Renal pelvis (tissue), 4 donors: ENCODE measurements around the gene CASQ1. TPM values are rescaled to one million over a fixed set of nuclear protein-coding genes. Genes with fewer than 3 reads are reported as not detected.

Experiments
- DNase-seq: peaks from one replicate; pipeline ENCODE4 v3.0.0-alpha.2; 2013
- polyA plus RNA-seq, 3 donors: library from polyadenylated mRNA; unstranded; fragments of 120-200 nt; gene quantifications; one replicate each; pipeline ENCODE4 v1.2.1, GENCODE V29; 2013; ENCODE audit not compliant: insufficient read length in 3 of 3

CASQ1 gene
- polyA plus RNA-seq, 3 donors, result 0.30 to 0.99 (median 0.81) TPM

DNA sequence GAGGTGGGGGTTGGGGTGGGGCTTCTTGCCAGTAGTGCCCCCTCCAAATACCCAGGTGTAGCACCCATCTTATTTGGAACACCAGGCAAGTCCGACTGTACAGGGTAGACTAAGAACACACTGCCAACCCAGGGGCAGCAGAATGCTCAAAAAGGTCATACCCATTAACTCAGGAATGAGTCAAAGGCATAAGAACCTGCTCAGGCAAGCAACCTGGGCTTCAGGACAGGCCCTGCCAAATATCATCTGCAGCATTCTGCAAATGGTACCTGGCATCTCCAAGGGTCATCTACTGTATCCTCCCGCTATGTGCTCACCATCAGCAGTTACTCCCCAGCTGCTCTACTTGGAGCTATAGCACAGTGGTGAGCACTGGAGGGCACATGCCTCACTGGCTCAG is 34.2 kb downstream of the CASQ1 start:
- no peak for DNase-seq

DNA sequence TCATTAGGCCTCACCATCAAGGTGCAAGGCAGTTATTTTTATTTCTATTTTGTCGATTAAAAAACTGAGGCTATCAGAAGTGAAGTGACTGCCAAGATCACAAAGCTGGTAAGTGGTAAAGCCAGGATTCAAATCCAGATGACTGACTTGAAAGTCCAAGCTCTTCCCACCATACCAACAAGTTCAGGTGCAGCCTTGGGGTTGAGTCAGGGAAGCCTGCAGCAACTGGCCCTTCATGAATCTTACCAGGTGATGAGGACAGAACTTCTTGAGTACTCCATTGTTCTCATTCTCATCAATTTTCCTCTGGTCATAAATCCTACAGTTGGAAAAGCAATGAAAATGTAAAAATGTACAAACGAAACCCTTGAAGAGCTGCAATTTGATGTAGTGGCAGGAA is 35.0 kb downstream of the CASQ1 start:
- no peak for DNase-seq

DNA sequence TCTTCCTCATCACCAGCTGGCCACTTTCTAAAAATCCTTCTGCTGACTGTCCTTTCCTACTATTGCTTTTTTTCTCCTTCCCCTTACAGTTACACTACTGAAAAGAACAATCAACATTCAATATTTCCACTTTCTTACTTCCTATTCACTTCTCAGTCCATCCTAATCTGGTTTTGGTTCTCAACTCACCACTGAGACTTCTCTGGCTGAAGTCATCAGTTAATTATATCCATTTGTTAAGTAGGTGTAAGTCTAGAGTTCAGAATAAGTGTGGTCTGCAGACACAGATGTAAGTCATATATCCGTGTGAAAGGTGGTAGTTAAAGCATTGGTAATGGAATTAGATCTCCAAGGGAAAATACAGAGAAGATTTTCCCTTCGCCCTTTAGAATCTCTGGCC is 36.2 kb downstream of the CASQ1 start:
- no peak for DNase-seq

DNA sequence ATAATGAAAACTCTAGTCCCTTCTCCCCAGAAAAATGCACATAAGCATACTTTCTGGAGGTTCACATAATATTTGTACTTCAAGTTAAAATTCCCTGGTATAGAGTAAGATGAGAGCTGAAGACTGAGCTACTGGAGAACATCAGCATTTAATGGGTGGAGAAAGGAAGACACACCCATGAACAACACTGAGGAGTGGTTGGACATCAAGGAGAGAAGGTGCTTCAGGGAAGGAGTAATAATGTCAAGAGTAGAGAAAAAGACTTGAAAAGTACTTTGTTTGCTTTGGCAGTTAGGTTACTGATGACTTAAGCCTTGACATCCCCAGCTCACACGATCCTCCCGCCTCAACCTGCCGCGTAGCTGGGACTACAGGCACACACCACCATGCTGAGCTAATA is 36.7 kb downstream of the CASQ1 start:
- DNase-seq, result no peak

DNA sequence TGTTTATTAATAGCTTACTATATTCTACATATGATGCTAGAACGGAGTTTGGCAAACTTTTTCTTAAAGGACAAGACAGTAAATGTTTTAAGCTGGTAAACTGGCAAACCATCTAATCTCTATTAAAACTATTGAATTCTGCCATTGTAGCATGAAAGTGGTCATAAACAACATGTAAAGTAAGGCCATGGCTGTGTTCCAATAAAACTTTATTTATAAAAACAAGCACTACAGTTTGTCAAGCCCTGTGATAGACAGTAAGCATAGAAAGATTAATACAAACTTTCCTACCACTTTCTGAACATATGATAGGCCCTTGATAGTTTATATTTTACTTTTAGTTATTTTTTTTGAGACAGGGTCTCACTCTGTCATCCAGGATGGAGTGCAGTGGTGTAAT is 37.2 kb downstream of the CASQ1 start:
- no peak for DNase-seq

DNA sequence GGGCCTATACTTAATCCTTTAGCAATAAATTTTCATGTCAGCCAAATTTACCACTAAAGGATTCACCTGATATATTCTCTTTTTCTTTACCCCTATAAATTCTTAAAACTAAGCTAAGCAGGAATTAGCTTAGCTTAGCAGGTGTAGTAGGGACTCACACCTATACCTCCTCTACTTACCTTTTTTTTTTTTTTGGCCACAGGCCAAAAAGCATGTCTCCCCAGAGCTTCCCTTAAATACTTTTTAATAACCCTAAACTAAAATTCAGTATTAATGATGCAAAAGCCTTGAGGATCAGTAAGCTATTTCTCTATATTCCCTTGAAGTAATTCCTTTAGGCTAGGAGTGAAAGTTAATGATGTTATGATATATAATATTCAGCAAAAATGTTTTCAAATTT is 38.1 kb downstream of the CASQ1 start:
- no peak for DNase-seq

DNA sequence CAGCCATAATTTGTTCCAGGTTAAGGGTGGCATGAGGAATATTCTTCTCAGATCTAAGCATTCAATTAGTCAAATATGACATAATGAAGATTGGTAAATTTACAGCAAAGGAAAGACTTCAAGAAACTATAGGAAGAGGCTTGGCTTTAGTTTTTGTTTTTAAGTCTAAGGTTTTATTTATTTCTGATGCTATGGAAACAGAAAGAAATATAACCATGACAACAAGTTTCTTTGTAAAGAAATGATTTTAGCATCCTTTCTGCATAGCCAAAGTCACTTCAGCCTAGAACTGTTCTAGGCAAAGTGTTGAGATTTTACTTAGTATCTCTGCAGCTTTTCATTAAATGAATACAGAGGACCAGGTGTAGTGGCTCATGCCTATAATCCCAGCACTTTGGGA is 42.5 kb downstream of the CASQ1 start:
- no peak for DNase-seq

DNA sequence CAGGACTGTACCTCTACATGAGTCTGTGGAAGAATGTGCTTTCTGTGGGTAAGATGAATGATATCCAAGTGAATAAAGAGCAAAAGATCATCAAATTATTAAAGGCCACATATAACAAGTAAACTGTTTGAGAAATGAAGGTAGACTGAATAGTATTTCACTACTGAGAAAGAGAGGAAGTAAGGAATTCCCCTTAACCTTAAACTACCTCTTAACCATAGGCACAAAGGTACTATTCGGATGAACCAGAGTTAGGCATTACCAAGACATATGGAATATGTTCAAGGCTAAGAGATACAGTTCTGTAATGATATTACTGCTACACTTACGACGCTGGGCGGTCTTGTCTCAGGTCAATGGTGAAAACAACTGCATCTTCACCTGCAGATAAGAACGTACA is 46.4 kb downstream of the CASQ1 start:
- no peak for DNase-seq

DNA sequence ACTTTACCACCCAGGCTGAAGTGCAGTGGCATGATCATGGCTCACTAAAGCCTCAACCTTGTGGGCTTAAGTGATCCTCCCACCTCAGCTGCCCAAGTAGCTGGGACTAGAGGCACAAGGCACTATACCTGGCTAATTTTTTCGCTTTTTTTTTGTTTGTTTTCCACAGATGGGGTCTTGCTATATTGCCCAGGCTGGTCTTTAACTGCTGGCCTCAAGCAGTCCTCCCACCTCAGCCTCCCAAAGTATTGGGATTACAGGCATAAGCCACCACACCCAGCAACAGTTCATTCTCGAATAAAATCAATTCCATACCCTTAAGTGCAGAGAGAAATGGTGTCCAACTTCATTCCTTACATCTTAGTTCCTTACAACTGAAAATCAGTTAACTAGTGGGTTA is 47.2 kb downstream of the CASQ1 start:
- no peak for DNase-seq

DNA sequence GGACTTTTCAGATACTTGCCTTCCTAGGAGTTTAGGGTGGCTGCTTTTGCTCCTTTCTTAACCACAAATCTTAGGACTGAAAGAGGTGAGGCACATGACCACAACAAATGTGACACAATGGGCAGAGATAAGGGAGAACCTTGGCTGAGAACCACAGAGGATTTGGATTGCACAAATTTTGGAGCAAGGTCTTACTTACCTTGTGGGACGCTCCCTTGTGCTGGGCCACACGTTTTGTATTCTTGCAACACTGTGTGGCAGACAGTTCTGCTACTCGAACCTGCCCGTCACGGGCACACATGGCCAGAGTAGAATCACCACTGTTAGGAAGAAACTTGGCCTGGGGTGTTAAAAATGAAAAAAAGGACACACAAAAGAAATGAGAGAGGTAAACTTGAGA is 48.0 kb downstream of the CASQ1 start:
- DNase-seq, result no peak

DNA sequence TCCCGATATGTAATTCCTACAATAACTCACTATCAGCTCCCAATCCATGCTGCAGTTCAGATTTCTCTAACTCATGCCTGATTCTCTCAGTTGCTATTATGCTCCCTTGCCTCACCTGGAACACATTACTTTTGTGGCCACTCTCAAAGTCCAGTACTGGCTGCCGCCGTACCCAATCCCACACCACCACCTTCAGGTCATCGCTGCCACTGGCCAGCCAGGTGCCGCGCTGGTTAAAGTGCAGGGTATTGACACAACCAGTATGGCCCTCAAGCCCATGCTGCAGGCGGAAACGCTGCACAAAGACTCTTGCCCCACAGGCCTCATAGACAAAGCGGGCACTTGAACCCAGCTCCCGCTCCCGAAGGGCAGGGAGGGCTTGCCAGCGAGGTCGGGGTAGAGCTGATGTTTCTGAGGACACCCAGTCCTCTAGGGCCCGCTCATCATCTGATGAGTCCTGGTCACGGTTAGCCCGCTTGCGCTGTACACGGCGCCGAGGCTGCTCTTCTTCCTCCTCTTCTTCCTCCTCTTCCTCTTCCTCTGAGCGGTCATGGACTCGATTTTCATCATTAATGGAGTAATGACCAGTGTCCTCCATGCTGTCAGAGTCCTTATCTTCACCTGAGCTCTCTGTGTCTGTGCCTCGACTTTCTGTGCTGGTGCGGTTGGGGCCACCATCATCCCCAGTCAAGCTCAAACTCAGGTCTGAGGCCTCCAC is 49.4 kb downstream of the CASQ1 start:
- DNase-seq, result no peak

DNA sequence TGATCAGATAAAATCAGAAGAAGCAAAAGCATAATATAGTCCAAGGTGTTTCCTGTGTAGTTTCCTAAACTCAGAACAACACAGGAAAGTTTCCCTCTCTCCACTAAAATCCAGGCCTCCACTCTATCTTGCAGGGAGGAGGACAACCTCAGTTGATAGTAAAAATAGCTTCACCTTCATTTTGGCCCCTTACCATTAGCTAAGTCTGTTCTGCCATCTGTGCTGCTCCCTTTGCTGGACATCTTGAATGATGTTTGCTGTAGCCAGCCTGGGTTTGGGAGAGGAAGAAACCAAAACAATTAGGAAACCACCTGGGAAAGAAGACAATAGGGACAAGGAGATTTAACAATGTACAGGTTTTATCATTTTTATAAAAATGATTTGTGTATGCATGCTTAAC is 53.4 kb downstream of the CASQ1 start:
- no peak for DNase-seq

DNA sequence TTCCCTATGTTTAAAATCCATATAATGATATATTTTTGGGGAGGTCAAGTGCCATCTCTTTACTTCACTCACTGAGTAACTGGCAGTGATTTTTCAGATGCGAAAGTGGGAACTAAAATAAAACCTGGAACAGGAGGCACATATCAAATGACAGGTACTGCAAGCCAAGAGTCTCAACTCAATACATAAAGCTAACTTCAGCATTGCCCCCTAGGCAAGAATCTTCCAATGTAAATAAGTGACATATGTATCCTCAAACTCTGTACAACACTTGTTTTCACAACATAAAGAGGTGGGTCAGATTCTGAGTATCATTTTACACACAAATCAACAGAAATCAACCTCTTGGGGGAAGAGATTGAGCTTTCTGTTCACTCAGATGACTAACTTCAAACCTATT is 53.8 kb downstream of the CASQ1 start:
- DNase-seq, result no peak

DNA sequence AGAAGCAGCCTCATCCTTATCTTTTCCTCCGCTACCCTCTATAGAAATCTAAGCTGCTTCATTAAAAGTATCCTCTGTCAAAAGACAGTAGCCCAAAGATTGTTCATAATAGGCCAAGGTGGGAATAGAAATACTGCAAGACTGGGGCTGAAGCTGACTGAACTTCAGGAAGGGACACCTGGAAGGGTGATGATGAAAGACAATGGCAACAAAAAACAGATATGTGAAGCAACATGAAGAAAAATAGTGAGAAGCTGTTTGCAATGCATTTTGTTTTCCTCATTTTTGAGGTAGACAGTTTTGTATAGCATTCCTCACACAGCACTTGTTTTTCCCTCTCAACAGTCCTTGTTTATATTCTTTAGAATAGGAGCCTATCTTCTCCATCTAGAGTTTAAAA is 55.1 kb downstream of the CASQ1 start:
- no peak for DNase-seq

DNA sequence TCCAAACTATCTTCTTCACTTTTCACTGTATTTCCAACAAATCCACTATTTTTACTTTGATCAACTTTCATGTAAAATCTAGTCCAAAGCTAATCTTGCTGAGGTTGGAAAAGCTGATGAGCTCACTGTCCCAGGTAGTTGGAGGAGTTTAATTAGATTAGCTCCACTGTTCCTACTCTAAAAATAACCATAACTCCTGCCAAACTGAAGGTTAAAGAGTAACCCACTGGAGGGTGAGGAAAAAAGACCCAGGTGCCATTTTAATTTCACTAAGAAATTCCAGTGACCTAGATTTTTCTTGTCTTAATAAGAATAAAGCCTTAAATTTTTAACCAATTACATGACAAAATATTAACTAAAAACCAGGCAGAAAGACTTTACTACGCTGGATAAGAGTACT is 56.7 kb downstream of the CASQ1 start:
- DNase-seq, result no peak

DNA sequence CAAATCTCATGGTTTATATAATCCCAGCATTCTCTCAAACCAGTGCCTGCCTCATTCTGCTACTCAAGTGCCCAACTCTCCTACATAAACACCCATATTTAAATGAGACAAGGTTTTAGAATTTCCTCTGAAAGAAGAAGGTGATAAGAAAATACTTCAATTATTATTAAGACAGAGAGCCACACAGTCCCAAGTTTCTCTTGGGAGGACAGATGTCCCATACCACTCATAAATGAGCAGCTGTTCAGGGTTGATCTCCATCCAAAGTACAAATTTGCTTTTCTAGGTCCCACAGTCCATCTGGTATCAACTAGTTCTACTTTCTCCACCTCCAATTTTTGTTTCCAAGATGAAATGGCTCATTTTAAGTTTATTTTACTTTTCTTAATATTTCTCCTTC is 60.6 kb downstream of the CASQ1 start:
- DNase-seq, result no peak

Other genes with a start within 250 kb of the CASQ1 start
- 10 to 100 TPM; 19.3 to 24.2 (median 19.5) TPM for gene IGSF9, start 245.0 kb upstream of the CASQ1 start, polyA plus RNA-seq
- not detected for gene SLAMF9, start 236.3 kb upstream of the CASQ1 start, polyA plus RNA-seq
- 10 to 100 TPM in 2 of 3 donors, 1 to 10 TPM in 1; 9.6 to 14.0 (median 13.6) TPM for gene PIGM, start 158.6 kb upstream of the CASQ1 start, polyA plus RNA-seq
- 10 to 100 TPM; 20.5 to 24.7 (median 22.3) TPM for gene KCNJ10, start 120.4 kb upstream of the CASQ1 start, polyA plus RNA-seq
- gene KCNJ9, start 109.0 kb upstream of the CASQ1 start, polyA plus RNA-seq, result under 1 TPM; 0.09 to 0.15 (median 0.11) TPM
- gene IGSF8, start 92.0 kb upstream of the CASQ1 start, polyA plus RNA-seq, result 10 to 100 TPM; 35.0 to 40.0 (median 39.6) TPM
- gene ATP1A2, start 74.8 kb upstream of the CASQ1 start, polyA plus RNA-seq, result 1 to 10 TPM; 4.5 to 5.1 (median 5.0) TPM
- under 1 TPM; 0.26 to 0.80 (median 0.30) TPM for gene ATP1A4, start 39.0 kb upstream of the CASQ1 start, polyA plus RNA-seq
- gene PEA15, start 14.8 kb downstream of the CASQ1 start, polyA plus RNA-seq, result 100 to 1,000 TPM in 2 of 3 donors, 10 to 100 TPM in 1; 96.6 to 114 (median 107) TPM
- gene DCAF8, start 72.0 kb downstream of the CASQ1 start, polyA plus RNA-seq, result 100 to 1,000 TPM; 194 to 279 (median 264) TPM
- gene PEX19, start 94.6 kb downstream of the CASQ1 start, polyA plus RNA-seq, result 10 to 100 TPM; 82.3 to 86.5 (median 85.6) TPM
- gene COPA, start 152.7 kb downstream of the CASQ1 start, polyA plus RNA-seq, result 100 to 1,000 TPM; 146 to 186 (median 160) TPM
- gene NCSTN, start 152.8 kb downstream of the CASQ1 start, polyA plus RNA-seq, result 100 to 1,000 TPM; 162 to 167 (median 167) TPM
- under 1 TPM; 0.10 to 0.26 (median 0.18) TPM for gene NHLH1, start 176.5 kb downstream of the CASQ1 start, polyA plus RNA-seq
- gene VANGL2, start 210.0 kb downstream of the CASQ1 start, polyA plus RNA-seq, result 10 to 100 TPM; 33.2 to 39.2 (median 38.4) TPM